ENCODE data around the gene CARD14. TPM values are rescaled to one million over a fixed set of nuclear protein-coding genes. Genes with fewer than 3 reads are reported as not detected.

Gene CARD14
- total RNA-seq, 1 experiment from 2014 or later, result 0.24 TPM

DNA sequence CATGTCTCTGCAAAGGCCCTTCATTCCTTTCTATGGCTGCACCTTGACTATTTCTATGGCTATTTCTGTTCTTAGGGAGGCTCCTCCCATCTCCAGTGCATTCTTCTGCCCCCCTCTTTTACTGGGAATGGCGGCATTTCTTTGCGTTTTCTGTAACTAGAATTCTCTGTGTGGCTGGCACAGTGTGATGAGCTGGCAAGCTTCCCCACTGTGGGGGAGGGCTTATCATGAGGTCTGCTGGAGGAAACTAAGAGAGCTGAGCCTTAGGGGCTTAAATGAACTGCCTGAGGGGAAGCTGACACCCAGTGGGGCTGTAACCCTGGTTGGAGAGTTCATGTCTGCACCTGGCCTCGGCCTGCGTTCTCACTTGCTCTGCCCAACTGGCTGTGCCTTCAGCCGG, 1.5 kb upstream of the CARD14 start:
- Mint-ChIP-seq H3K4me3 (no peak overlapping the region), H3K27ac (no peak overlapping the region), H3K9me3 (no peaks in the 10 kb centered on the region; a peak in 1 of 5 replicates), H3K36me3 (ENCODE audit: insufficient read depth in 1 of 3, low read depth in 3 of 3) (no peaks in the 10 kb centered on the region; a peak in 1 of 7 replicates), H3K4me1 (peaks cover 8 to 20% of the 10 kb centered on the region in 2 experiments), H3K27me3 (ENCODE audit: low read depth) (peaks cover 32% of the 10 kb centered on the region)
- Histone ChIP-seq H3T11ph (ENCODE audit: low read length) (no peak overlapping the region), H2BK15ac (ENCODE audit: low read depth, low read length) (no peak overlapping the region), H2BK12ac (ENCODE audit: insufficient read length, low read depth, low read length) (no peak overlapping the region), H2BK5ac (ENCODE audit: insufficient read length, low read length) (no peak overlapping the region), H3K56ac (ENCODE audit: insufficient read length, low read depth, low read length) (no peak overlapping the region), H3K79me2 (ENCODE audit: insufficient read depth, low read length) (no peaks in the 10 kb centered on the region), H3K9ac (ENCODE audit: extremely low read depth, insufficient read length, low read length) (no peak overlapping the region), H3K23ac (ENCODE audit: insufficient read length, low read depth, low read length) (no peak overlapping the region), H3K14ac (ENCODE audit: insufficient read depth, low read length) (no peak overlapping the region), H4K20me1 (ENCODE audit: control insufficient read depth, insufficient read depth, insufficient read length) (no peaks in the 10 kb centered on the region), H3K27me3 (ENCODE audit: insufficient read depth, low read length) (no peaks in the 10 kb centered on the region), H3K4me1 (ENCODE audit: insufficient read depth, low read length) (no peaks in the 10 kb centered on the region), H2BK20ac (ENCODE audit: low read depth, low read length, poor library complexity, severe bottlenecking) (no peak overlapping the region), H2AFZ (ENCODE audit: low read length) (no peak overlapping the region), H3K23me2 (ENCODE audit: insufficient read length, low read depth, low read length, poor library complexity, severe bottlenecking) (no peaks in the 10 kb centered on the region), H3K4me2 (ENCODE audit: insufficient read depth, insufficient read length, low read length) (no peak overlapping the region), H4K5ac (ENCODE audit: insufficient read length, low read depth, low read length) (no peak overlapping the region), H3K4ac (ENCODE audit: low read depth, low read length) (no peak overlapping the region), H4K91ac (ENCODE audit: insufficient read length, low read depth, low read length) (no peak overlapping the region), H4K8ac (replicated peaks; ENCODE audit: insufficient read length, low read depth, low read length) (no peak overlapping the region), H2AK5ac (ENCODE audit: insufficient read length, low read length) (no peak overlapping the region), H3K9me3 (ENCODE audit: control insufficient read depth, low read depth, low read length) (no peaks in the 10 kb centered on the region), H3K18ac (ENCODE audit: insufficient read length, low read depth, low read length) (no peak overlapping the region), H2BK120ac (ENCODE audit: low read depth, low read length, poor library complexity, severe bottlenecking) (no peak overlapping the region), H3K27ac (ENCODE audit: insufficient read length, low read depth, low read length) (no peak overlapping the region), H3K79me1 (ENCODE audit: insufficient read depth, low read depth, low read length, poor library complexity, severe bottlenecking) (no peaks in the 10 kb centered on the region)
- DNase-seq, result no peak
- TF ChIP-seq, protein P1, sequence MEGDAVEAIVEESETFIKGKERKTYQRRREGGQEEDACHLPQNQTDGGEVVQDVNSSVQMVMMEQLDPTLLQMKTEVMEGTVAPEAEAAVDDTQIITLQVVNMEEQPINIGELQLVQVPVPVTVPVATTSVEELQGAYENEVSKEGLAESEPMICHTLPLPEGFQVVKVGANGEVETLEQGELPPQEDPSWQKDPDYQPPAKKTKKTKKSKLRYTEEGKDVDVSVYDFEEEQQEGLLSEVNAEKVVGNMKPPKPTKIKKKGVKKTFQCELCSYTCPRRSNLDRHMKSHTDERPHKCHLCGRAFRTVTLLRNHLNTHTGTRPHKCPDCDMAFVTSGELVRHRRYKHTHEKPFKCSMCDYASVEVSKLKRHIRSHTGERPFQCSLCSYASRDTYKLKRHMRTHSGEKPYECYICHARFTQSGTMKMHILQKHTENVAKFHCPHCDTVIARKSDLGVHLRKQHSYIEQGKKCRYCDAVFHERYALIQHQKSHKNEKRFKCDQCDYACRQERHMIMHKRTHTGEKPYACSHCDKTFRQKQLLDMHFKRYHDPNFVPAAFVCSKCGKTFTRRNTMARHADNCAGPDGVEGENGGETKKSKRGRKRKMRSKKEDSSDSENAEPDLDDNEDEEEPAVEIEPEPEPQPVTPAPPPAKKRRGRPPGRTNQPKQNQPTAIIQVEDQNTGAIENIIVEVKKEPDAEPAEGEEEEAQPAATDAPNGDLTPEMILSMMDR (conservative IDR thresholded peaks at IDR 0.05), result no peak
- WGBS (ENCODE audit: extremely low coverage, insufficient read length, low lambda C conversion rate), result no CpG with 5 or more reads among the region's 5 CpGs
